ENCODE measurements around the gene WDCP.

DNA sequence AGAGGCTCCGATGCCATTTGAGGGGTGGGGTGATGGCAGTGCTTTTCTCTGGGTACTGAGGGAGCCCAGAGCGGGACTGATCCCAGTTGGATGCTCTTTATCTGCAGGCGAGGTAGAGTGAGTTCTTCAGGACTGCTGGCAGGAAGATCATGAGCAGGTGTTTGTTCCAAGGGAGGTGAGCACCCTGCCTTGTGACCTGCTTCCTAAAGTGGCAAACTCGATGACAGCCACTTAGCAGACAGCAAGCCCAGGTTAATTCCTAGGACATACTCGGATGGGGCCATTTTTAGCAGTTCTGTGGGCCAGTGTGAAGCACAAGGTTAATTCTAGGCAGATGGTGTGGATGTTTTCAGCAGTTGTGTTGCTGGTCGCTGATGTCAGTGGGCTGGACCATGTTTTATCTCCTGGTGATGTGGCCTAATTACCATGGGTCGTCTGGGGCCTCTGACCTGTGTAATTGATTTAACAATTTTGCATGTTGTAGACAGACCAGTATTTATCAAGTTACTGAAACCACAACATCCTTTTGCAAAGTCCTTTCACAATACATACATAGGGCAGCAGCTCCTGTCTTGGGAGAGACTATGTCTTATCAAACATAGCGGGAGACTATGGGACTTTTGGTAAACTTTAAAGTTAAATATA is 7.3 kb upstream of the WDCP start:
- no peak for TF ChIP-seq POLR2AphosphoS5 (IDR thresholded peaks at IDR 0.05; ENCODE audit: low read depth, low read length)
- TF ChIP-seq, protein P1, sequence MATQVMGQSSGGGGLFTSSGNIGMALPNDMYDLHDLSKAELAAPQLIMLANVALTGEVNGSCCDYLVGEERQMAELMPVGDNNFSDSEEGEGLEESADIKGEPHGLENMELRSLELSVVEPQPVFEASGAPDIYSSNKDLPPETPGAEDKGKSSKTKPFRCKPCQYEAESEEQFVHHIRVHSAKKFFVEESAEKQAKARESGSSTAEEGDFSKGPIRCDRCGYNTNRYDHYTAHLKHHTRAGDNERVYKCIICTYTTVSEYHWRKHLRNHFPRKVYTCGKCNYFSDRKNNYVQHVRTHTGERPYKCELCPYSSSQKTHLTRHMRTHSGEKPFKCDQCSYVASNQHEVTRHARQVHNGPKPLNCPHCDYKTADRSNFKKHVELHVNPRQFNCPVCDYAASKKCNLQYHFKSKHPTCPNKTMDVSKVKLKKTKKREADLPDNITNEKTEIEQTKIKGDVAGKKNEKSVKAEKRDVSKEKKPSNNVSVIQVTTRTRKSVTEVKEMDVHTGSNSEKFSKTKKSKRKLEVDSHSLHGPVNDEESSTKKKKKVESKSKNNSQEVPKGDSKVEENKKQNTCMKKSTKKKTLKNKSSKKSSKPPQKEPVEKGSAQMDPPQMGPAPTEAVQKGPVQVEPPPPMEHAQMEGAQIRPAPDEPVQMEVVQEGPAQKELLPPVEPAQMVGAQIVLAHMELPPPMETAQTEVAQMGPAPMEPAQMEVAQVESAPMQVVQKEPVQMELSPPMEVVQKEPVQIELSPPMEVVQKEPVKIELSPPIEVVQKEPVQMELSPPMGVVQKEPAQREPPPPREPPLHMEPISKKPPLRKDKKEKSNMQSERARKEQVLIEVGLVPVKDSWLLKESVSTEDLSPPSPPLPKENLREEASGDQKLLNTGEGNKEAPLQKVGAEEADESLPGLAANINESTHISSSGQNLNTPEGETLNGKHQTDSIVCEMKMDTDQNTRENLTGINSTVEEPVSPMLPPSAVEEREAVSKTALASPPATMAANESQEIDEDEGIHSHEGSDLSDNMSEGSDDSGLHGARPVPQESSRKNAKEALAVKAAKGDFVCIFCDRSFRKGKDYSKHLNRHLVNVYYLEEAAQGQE (IDR thresholded peaks at IDR 0.05; ENCODE audit: insufficient read depth in 1 of 2, low read depth in 2 of 2, low read length in 2 of 2): no peak

Measured in PFSK-1 (cell line).